Loucy (cell line): ENCODE data around the gene TOR4A.
A peak's percentile ranks its signal among the peaks of the same experiment; 100 is the strongest.

Experiments
- H2AFZ ChIP-seq: fragments of 200-600 bp; sonication (generic); 2 replicates; pipeline ENCODE4 v1.6.0; 2016; ENCODE audit warnings: antibody characterized with exemption, mild to moderate bottlenecking, low read length, moderate library complexity
- H3F3A ChIP-seq: fragments of 200-600 bp; 2 replicates; pipeline ENCODE4 v1.6.0; 2016; ENCODE audit warnings: antibody characterized with exemption, low read depth, mild to moderate bottlenecking
- H3K27me3 ChIP-seq: fragments of 200-600 bp; sonication (generic); 2 replicates; pipeline ENCODE4 v1.6.1; 2014; ENCODE audit warnings: low read length, mild to moderate bottlenecking; ENCODE audit not compliant: insufficient read depth, poor library complexity, severe bottlenecking
- H3K36me3 ChIP-seq: fragments of 200-600 bp; sonication (generic); 2 replicates; pipeline ENCODE4 v1.6.1; 2016; ENCODE audit warnings: low read length; ENCODE audit not compliant: insufficient read depth
- H3K4me1 ChIP-seq: fragments of 200-600 bp; sonication (generic); 2 replicates; pipeline ENCODE4 v1.5.1; 2014; ENCODE audit warnings: low read length, mild to moderate bottlenecking; ENCODE audit not compliant: insufficient read depth, poor library complexity, severe bottlenecking
- H3K4me2 ChIP-seq: fragments of 200-600 bp; sonication (generic); 2 replicates; pipeline ENCODE4 v1.6.0; 2014; ENCODE audit warnings: antibody characterized with exemption, low read length, low read depth, mild to moderate bottlenecking; ENCODE audit not compliant: poor library complexity, severe bottlenecking
- H3K4me3 ChIP-seq: fragments of 200-600 bp; sonication (generic); 2 replicates; pipeline ENCODE4 v1.5.1; 2014; ENCODE audit warnings: low read length, mild to moderate bottlenecking, mixed read lengths; ENCODE audit not compliant: poor library complexity, severe bottlenecking
- H3K79me2 ChIP-seq: fragments of 200-600 bp; sonication (generic); 2 replicates; pipeline ENCODE4 v1.6.1; 2014; ENCODE audit warnings: low read length; ENCODE audit not compliant: insufficient read depth
- H3K9ac ChIP-seq: fragments of 200-600 bp; sonication (generic); 2 replicates; pipeline ENCODE4 v1.6.0; 2014; ENCODE audit warnings: mild to moderate bottlenecking, low read depth, low read length, moderate library complexity; ENCODE audit not compliant: poor library complexity, severe bottlenecking
- H3K9me2 ChIP-seq: fragments of 200-600 bp; sonication (generic); replicated peaks from 2 replicates; pipeline ENCODE4 v1.6.1; 2016; ENCODE audit warnings: low read depth, low read length, mixed read lengths
- H3K9me3 ChIP-seq: fragments of 200-600 bp; sonication (generic); 2 replicates; pipeline ENCODE4 v1.6.1; 2014; ENCODE audit warnings: mild to moderate bottlenecking, antibody characterized with exemption, low read length, low read depth; ENCODE audit not compliant: insufficient read depth
- H4K20me1 ChIP-seq: fragments of 200-600 bp; sonication (generic); 2 replicates; pipeline ENCODE4 v1.6.0; 2014; ENCODE audit warnings: antibody characterized with exemption, low read length, mild to moderate bottlenecking; ENCODE audit not compliant: insufficient read depth, poor library complexity, severe bottlenecking
- CTCF ChIP-seq: fragments of 200-600 bp; sonication (generic); conservative IDR thresholded peaks from 2 replicates; pipeline ENCODE4 v1.5.1; 2014; ENCODE audit warnings: mild to moderate bottlenecking, antibody characterized with exemption, low read length
- EZH2phosphoT487 ChIP-seq: fragments of 200-600 bp; IDR thresholded peaks from 2 replicates; pipeline ENCODE4 v1.6.1; 2018; ENCODE audit warnings: antibody characterized with exemption, mild to moderate bottlenecking, moderate library complexity, borderline replicate concordance

Gene TOR4A

DNA sequence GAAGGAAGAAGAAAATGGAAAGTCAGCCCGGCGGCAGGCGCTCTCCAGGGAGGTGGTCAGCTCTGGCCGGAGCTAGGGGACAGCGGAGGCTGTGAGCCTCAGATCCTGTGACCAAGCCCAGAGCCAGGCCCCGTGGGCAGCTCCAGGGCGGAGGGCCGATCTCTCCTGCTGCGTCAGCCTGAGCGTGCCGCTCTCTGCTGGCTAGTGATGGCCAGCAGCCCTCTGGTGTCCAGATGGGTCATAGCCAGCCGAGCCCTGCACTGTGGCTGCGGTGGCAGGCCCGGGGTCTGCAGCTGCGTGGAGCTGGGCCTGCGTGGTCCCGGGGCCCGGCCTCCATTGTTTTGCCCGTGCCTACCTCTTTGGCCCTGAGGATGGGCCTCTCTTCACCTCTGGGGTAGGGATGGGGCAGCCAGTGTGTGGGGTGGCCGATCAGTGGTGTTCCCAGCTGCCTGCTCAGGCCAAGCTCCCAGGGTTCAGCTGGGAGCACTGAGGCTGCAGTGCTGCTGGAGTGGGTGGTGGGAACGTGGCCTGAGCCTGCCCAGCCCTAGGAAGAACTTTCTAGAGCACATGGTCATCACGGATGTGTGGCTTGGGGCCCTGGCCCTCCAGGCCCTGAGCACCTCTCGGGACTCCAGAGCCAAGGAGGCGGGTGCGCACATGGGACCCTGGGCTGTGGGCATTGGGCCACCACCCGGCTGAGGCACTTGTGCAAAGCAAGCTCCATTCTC lies 41.6 kb downstream of the TOR4A start:
- peak overlapping the region; percentile 62 for H3K9ac ChIP-seq
- H3K9me2 ChIP-seq: no peaks in the 10 kb centered on the region
- H3K4me1 ChIP-seq: peaks cover 21% of the 10 kb centered on the region
- no peak overlapping the region for H2AFZ ChIP-seq
- no peak overlapping the region for H3K4me3 ChIP-seq
- H3F3A ChIP-seq: no peaks in the 10 kb centered on the region
- H3K27me3 ChIP-seq: no peaks in the 10 kb centered on the region
- no peaks in the 10 kb centered on the region for H3K79me2 ChIP-seq
- H3K9me3 ChIP-seq: no peaks in the 10 kb centered on the region
- H4K20me1 ChIP-seq: no peaks in the 10 kb centered on the region
- TF ChIP-seq EZH2phosphoT487 (no peak), CTCF (no peak)
- no peaks in the 10 kb centered on the region for H3K36me3 ChIP-seq
- no peak overlapping the region for H3K4me2 ChIP-seq

DNA sequence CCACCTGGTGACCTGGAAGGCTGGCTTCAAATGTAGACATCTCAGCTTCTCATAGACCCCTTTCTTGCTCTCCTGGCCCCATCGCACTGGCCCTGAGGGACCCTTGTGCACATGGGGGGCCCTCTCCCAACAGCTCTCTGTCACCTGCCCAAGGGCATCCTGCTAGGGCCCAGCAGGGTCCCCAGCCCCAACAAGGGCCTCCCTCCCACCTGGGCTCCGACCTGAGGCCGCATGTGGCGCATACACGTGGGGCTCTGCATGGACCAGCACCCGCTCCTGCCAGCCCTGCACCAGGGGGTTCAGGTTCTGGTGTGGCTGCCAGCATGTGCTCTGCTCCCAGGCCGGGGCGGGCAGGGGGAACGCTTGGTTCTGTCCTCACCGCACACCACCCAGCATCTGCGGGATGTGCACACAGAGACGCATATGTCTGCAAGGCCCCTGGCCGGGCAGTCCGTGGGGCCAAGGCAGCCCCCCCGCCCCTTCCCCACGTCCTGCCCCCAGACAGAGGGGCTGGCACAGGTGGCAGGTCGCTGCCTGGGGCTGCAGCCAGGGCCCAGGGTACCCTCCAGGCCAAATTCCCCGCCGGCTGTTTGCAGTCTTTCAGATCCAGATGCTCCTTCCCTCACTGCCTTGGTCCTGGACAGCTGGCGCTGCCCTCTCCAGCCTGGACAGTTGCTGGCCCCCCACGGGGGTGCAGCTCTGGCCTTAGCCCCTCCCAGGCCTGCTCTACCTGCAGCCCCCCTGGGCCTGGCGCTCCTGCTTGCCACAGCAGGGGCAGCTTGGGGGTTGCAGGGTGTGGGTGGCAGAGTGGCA lies 42.4 kb downstream of the TOR4A start:
- no peaks in the 10 kb centered on the region for H3K79me2 ChIP-seq
- H4K20me1 ChIP-seq: no peaks in the 10 kb centered on the region
- peak overlapping the region; percentile 14 for H3K4me3 ChIP-seq
- no peaks in the 10 kb centered on the region for H3K27me3 ChIP-seq
- TF ChIP-seq CTCF: no peak
- no peak for TF ChIP-seq EZH2phosphoT487
- peak overlapping the region; percentile 43; the same call in 1 of the 2 replicates for H2AFZ ChIP-seq
- H3K9me3 ChIP-seq: no peaks in the 10 kb centered on the region
- H3K36me3 ChIP-seq: no peaks in the 10 kb centered on the region
- H3K4me1 ChIP-seq: peaks cover 21% of the 10 kb centered on the region
- H3K9ac ChIP-seq: peak overlapping the region; percentile 62
- peak overlapping the region; percentile 58 for H3K4me2 ChIP-seq
- H3F3A ChIP-seq: no peaks in the 10 kb centered on the region
- H3K9me2 ChIP-seq: no peaks in the 10 kb centered on the region

GRCh38 chr9:137320555-137321384 lies 43.2 kb downstream of the TOR4A start:
- no peaks in the 10 kb centered on the region for H3K27me3 ChIP-seq

More at GRCh38 chr9:137320555-137321384, 43.2 kb downstream of the TOR4A start:
- no peaks in the 10 kb centered on the region for H4K20me1 ChIP-seq
- peak overlapping the region; percentile 14 for H3K4me3 ChIP-seq
- no peaks in the 10 kb centered on the region for H3K9me2 ChIP-seq
- no peak for TF ChIP-seq CTCF
- TF ChIP-seq EZH2phosphoT487: no peak
- peaks cover 21% of the 10 kb centered on the region for H3K4me1 ChIP-seq
- no peaks in the 10 kb centered on the region for H3K36me3 ChIP-seq
- no peaks in the 10 kb centered on the region for H3F3A ChIP-seq
- H3K79me2 ChIP-seq: no peaks in the 10 kb centered on the region
- no peaks in the 10 kb centered on the region for H3K9me3 ChIP-seq
- peak overlapping the region; percentile 62 for H3K9ac ChIP-seq
- H3K4me2 ChIP-seq: peak overlapping the region; percentile 58
- peak overlapping the region; percentile 43; the same call in 1 of the 2 replicates for H2AFZ ChIP-seq
